ENCODE measurements around the gene DIPK1A.

DNA sequence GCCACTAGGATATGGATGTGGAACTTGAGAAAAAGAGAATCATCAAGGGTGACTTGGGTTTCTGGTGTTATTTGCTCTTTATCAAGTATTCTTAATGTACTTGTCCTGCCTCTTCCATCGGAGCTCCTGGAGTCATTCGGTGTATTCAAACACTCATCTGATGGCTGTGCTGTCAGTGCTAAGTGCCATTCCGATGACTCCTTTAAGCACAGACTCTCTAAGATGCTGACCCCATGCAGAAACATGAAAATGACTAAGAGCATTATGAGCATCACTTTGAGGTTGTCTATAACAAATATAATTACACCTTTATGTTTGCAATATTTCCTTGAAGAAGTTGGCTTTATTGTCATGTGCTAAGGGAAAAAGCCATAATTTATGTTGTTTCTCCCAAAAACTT is 140.7 kb downstream of the DIPK1A start:
- TF ChIP-seq TAF1 (IDR thresholded peaks at IDR 0.05; ENCODE audit: borderline replicate concordance, low read depth, low read length) = no peak
- TF ChIP-seq POLR2AphosphoS5 (IDR thresholded peaks at IDR 0.05; ENCODE audit: low read depth, low read length) = no peak
